ENCODE results near the gene DVL2. TPM values are rescaled to one million over a fixed set of nuclear protein-coding genes. Genes with fewer than 3 reads are reported as not detected.
A peak's percentile ranks its signal among the peaks of the same experiment; 100 is the strongest.

The DVL2 gene
- total RNA-seq, 1 experiment from 2014 or later, result 67.3 TPM

- DNase-seq (ENCODE audit: low spot score), result no peak
- no peak for TF ChIP-seq ZNF219 (CRISPR knock-in tag; IDR thresholded peaks at IDR 0.05; ENCODE audit: borderline replicate concordance)
- TF ChIP-seq JAZF1 (CRISPR knock-in tag; IDR thresholded peaks at IDR 0.05), result no peak
- no peak for TF ChIP-seq GRHL2 (CRISPR knock-in tag; IDR thresholded peaks at IDR 0.05; ENCODE audit: insufficient replicate concordance, severe bottlenecking)
- TF ChIP-seq ZNF423 (CRISPR knock-in tag; IDR thresholded peaks at IDR 0.05), result no peak
- TF ChIP-seq ZNF416 (CRISPR knock-in tag; IDR thresholded peaks at IDR 0.05), result no peak
- no peak for TF ChIP-seq FOXK1 (CRISPR knock-in tag; IDR thresholded peaks at IDR 0.05)
- no peak for TF ChIP-seq ZBTB21 (CRISPR knock-in tag; IDR thresholded peaks at IDR 0.05; ENCODE audit: borderline replicate concordance)
- TF ChIP-seq NFYB (CRISPR knock-in tag; conservative IDR thresholded peaks at IDR 0.05; ENCODE audit: low read depth), result no peak
- TF ChIP-seq ATF1 (CRISPR knock-in tag; IDR thresholded peaks at IDR 0.05), result no peak
- no peaks in the 10 kb centered on the region for H3K9me3 Mint-ChIP-seq
- no peak for ATAC-seq
- no peaks in the 10 kb centered on the region for H3K4me1 Mint-ChIP-seq
- no peaks in the 10 kb centered on the region for H3K27me3 Mint-ChIP-seq (ENCODE audit: low read depth)
- peak overlapping the region; percentile 64 for H3K27ac Mint-ChIP-seq
- H3K4me3 Mint-ChIP-seq, result no peak overlapping the region
- CTCF ChIA-PET, result no interaction called here
- POLR2A ChIA-PET, result no interaction called here
- peaks cover 33% of the 10 kb centered on the region for H3K36me3 Mint-ChIP-seq
These were observed 41.9 kb downstream of the DVL2 start for GRCh38 chr17:7192271-7192937.

GRCh38 chr17:7191571-7192270 is 42.6 kb downstream of the DVL2 start:
- no peaks in the 10 kb centered on the region for H3K9me3 Mint-ChIP-seq
- ChIA-PET POLR2A (no interaction called here), CTCF (interaction anchor here (0.7 to 1.0 kb wide), 2 partner anchors 14 to 23 kb away, joined by 4 to 5 read pairs; no protein-coding TSS in a partner anchor)
- H3K36me3 Mint-ChIP-seq, result peaks cover 27% of the 10 kb centered on the region
- H3K27ac Mint-ChIP-seq, result peak overlapping the region; percentile 64
- no peak overlapping the region for H3K4me3 Mint-ChIP-seq
- ATAC-seq (peak; percentile 95), DNase-seq (ENCODE audit: low spot score) (peak; percentile 86)
- H3K4me1 Mint-ChIP-seq, result no peaks in the 10 kb centered on the region
- no peaks in the 10 kb centered on the region for H3K27me3 Mint-ChIP-seq (ENCODE audit: low read depth)
- TF ChIP-seq ZNF317 (CRISPR knock-in tag; IDR thresholded peaks at IDR 0.05; ENCODE audit: borderline replicate concordance, low read depth), result no peak
- 0 out of 2 replicates have a peak, but pooled peaks have one; percentile 32 for TF ChIP-seq TP53 (CRISPR knock-in tag; IDR thresholded peaks at IDR 0.05)
- TF ChIP-seq HMGA2 (CRISPR knock-in tag; IDR thresholded peaks at IDR 0.05), result no peak
- TF ChIP-seq ATF1 (CRISPR knock-in tag; IDR thresholded peaks at IDR 0.05), result no peak
- TF ChIP-seq TEAD4 (CRISPR knock-in tag; IDR thresholded peaks at IDR 0.05), result 0 out of 2 replicates have a peak, but pooled peaks have one; percentile 20
- no peak for TF ChIP-seq KAT7 (CRISPR knock-in tag; IDR thresholded peaks at IDR 0.05; ENCODE audit: borderline replicate concordance)
- TF ChIP-seq E2F5 (CRISPR knock-in tag; IDR thresholded peaks at IDR 0.05), result no peak
- no peak for TF ChIP-seq ELF4 (CRISPR knock-in tag; IDR thresholded peaks at IDR 0.05; ENCODE audit: low read depth)
- no peak for TF ChIP-seq CTCF (IDR thresholded peaks at IDR 0.05)
- TF ChIP-seq SP1 (CRISPR knock-in tag; conservative IDR thresholded peaks at IDR 0.05), result no peak
- TF ChIP-seq ARID4B (CRISPR knock-in tag; IDR thresholded peaks at IDR 0.05; ENCODE audit: borderline replicate concordance), result 0 out of 2 replicates have a peak, but pooled peaks have one; percentile 46
- TF ChIP-seq PREB (CRISPR knock-in tag; IDR thresholded peaks at IDR 0.05; ENCODE audit: borderline replicate concordance), result no peak
- no peak for TF ChIP-seq E2F1 (CRISPR knock-in tag; IDR thresholded peaks at IDR 0.05)
- no peak for TF ChIP-seq STAT6 (CRISPR knock-in tag; conservative IDR thresholded peaks at IDR 0.05; ENCODE audit: low read depth)
